22Rv1 (cell line): Measurements from ENCODE around the gene CCDC60.

Source experiments
- H3K27ac ChIP-seq: fragments of 450-650 bp; 2 replicates; pipeline ENCODE4 v1.5.1; 2017
- CTCF ChIP-seq: fragments of 450-650 bp; IDR thresholded peaks from 2 replicates; pipeline ENCODE4 v1.5.1; 2017; ENCODE audit warnings: mild to moderate bottlenecking
- ZFX ChIP-seq: fragments of 450-650 bp; IDR thresholded peaks from 2 replicates; pipeline ENCODE4 v1.6.1; 2017; ENCODE audit warnings: antibody characterized with exemption, borderline replicate concordance

The CCDC60 gene

GRCh38 chr12:119383206-119383605, 48.7 kb downstream of the CCDC60 start:
- H3K27ac ChIP-seq = no peak overlapping the region
- TF ChIP-seq CTCF (no peak), ZFX (no peak)

- no peak for TF ChIP-seq CTCF
- TF ChIP-seq ZFX = no peak
- no peak overlapping the region for H3K27ac ChIP-seq
Measured at GRCh38 chr12:119384340-119384739, 49.8 kb downstream of the CCDC60 start.

- no peak for TF ChIP-seq CTCF
- TF ChIP-seq ZFX = no peak
- H3K27ac ChIP-seq = no peak overlapping the region
Measured at GRCh38 chr12:119385659-119386058, 51.1 kb downstream of the CCDC60 start.

GRCh38 chr12:119389687-119390086, 55.2 kb downstream of the CCDC60 start:
- TF ChIP-seq ZFX = no peak
- TF ChIP-seq CTCF = no peak
- H3K27ac ChIP-seq = no peak overlapping the region

- TF ChIP-seq ZFX (no peak), CTCF (no peak)
Measured at GRCh38 chr12:119391673-119392072, 57.1 kb downstream of the CCDC60 start.

GRCh38 chr12:119393677-119394076, 59.1 kb downstream of the CCDC60 start:
- H3K27ac ChIP-seq = no peak overlapping the region
- TF ChIP-seq ZFX (no peak), CTCF (no peak)

More at GRCh38 chr12:119391673-119392072, 57.1 kb downstream of the CCDC60 start:
- no peak overlapping the region for H3K27ac ChIP-seq

- no peak for TF ChIP-seq ZFX
- TF ChIP-seq CTCF = no peak
- no peak overlapping the region for H3K27ac ChIP-seq
Measured at GRCh38 chr12:119397540-119397939, 63.0 kb downstream of the CCDC60 start.
